Caki2 (cell line): ENCODE data around the gene ZNF14. TPM values are rescaled to one million over a fixed set of nuclear protein-coding genes. Genes with fewer than 3 reads are reported as not detected.
A peak's percentile ranks its signal among the peaks of the same experiment; 100 is the strongest.
"Not testable (repeated sequence)": the region's sequence is repeated elsewhere in the genome, so short reads cannot be mapped to it uniquely, and the experiment has no call there.

Experiments
- DNase-seq: peaks from one replicate; pipeline ENCODE4 v3.0.0-alpha.2; 2015; ENCODE audit warnings: low read depth
- in situ Hi-C: cut with HindIII; loops from 2 replicates; pipeline ENCODE4 v1.10.0; 2016; ENCODE audit warnings: low sequenced_read_pairs, low pct_unique_long_range_greater_than_20kb, mixed read lengths
- total RNA-seq: library from RNA; depleted of rRNA; stranded (reverse); fragments of >200 nt; shearing (Covaris generic); gene quantifications from 2 replicates; pipeline ENCODE4 v1.2.3, GENCODE V29; 2014; ENCODE audit warnings: low replicate concordance

The ZNF14 gene
- total RNA-seq, 1 experiment from 2014 or later: 5.5 TPM

DNA sequence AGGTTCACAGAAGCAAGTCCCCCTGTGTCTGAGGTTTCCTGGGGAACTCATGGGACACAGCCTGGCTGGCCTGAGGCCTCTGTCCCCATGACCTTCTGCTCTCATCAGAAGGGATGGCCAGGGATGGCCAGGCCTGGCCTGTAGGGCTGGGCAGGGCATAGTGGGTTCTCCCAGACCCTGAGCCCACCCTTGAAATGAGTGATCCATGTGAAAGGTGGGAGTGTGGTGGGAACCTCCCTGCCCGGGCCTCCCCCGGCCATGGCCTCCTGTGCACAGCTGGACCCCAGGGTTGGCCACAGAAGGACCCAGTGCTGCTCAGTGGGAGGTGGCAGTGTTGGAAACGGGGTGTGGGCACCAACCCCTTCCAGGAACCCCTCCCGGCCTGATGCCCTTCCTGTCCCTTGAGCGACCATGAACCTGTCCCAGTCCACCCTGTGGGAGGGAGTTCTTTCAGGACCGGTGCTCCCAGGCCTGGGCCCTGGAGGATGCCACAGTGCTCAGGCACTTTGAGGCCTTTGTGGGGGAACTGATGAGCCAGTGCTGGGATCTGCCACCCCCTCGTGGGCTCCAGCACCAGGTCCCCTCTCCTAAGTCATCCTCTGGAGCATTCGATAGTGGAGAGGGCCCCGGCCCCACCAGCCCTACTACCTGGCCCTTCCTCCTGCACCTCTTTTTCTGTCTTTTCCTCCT, 15.5 kb upstream of the ZNF14 start:
- no peak for DNase-seq
- in situ Hi-C loops: no loop called here

DNA sequence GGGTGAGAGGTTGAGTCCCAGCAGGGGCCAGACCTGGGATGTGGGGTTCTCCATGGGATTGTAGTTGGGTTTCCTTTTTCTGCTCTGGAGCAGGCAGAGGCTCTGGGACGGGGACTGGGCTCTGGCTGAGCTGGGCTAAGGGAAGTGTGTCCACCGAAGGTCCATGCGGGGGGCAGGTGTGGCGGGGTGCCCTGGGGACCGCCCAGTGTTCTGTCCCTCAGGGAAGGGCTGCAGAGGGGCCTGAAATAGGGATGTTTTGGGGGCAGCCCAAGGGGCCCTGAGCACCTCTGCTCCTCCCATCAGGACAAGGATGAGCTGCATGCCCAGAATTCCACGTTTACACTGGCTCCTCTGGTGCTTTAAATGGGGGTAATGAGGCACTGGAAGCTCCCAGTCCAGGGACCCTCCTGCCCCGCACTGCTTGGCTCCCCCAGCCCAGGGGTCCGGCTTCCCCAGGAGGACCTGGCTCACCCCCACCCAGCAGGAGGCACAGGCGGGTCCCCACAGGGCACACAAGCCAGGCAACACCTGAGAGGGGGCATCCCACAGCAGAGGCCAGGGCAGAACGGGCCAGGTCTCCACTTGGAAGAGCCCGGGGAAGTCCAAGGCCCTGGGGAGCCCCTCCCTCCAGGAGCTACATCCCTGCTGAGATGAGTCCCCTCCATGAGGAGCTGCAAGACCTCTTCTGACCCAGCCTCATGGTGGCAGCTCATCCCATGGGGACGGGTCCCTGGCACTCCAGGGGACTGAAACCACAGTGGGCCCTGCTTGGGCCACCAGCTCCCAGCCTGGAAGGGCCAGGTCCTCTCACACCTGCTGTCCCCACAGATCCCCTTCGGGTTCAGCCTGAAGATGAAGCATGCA, 14.7 kb upstream of the ZNF14 start:
- in situ Hi-C loops: no loop called here

DNA sequence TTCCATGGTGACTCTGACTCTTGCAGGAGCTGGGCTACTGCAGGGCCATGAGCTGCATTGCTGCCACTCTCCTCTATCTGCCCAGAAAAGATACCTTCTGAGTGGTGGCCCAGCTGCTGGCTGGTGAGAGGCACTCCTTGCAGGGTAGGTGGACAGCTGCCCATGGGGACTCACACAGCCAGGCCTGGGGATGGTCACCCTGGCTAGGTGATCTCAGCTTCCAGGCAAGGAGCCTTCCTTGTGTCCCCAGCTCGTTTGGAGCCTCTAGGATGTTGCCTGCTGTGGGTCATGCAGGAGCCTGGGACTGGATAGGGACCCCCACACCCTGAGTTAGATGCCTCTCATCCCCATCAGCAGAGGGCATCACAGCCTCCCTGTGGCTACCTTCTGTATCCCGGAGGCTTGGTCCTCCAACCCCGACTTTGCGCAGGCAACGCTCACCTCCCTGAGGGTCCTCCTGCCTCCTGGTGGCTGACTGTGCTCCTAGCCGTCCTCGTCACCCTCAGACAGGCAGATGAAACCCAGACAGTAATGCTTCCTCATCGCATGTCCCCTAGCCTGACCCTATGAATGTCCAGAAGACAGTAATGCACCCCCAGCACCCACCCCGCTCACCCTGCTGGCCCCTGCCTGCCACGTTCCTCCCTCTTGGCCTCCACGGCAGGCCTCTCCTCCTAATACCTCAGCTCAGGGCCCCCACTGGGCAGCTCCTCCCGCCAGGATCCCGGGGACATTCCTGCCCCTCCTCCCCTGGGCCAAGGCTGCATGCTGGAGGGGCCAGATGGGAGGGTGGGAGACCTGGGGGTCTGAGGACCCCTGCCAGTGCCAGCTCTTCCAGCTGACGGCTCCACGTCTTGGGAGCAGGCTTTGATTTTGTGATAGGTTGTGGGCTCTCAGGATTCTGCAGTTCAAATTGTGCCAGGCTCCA, 13.6 kb upstream of the ZNF14 start:
- in situ Hi-C loops: no loop called here
- DNase-seq: no peak

More for the DNA sequence above, 14.7 kb upstream of the ZNF14 start:
- no peak for DNase-seq

DNA sequence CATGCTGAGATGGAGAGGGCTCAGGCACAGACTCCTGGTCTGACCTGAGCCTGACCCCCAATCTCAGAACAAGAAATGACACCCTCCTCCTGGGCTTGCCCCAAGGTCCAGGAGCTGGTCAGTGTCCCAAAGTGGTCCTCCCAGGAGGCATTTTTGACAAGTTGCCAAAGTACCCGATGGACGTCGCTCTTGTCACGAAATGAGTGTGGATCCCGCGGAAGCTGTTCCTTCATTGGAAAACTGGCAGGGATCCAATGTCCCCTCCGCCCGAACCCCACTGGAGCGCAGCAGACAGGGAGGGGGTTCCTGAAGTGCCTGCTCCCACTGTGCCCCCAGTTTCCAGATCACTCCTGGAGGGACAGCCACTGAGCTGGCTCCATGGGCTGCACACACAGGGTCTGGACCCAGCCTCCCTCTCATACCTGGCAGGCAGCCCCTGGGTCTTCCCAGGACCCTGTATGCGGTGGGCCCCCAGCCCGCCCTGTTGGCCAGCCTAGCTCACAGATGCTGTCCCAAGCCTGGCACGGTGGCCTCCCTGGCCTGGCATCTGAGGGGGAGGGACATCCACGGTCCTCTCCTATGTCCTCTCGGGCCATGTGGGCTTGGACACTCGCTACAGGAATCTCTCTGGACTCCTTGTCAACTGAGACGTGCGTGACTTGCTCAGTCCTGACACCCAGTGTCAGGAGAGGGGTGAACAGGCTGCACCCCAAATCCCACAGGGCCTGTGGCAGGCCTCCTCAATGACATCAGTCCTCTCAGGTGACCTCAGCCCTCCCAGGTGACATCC, 12.8 kb upstream of the ZNF14 start:
- no peak for DNase-seq
- in situ Hi-C loops: no loop called here

DNA sequence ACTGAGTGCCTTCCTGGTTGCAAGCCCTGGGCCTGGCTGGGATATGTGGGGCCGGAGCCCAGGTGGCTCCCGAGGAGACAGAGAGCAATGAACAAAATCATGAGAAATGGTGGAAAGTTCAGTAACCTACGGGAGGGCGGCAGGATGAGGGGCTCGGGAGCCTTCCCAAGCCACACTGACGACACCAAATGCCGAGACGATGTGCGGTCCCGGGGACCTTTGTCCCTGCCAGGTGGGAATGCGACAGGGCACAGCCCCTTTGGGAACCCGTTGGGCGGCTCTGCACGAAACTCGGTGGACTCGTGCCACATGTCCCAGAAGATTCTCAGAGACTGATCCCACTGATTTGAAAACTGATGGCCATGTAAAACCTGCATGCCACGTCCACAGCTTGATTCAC, 11.7 kb upstream of the ZNF14 start:
- DNase-seq: no peak
- in situ Hi-C loops: no loop called here

DNA sequence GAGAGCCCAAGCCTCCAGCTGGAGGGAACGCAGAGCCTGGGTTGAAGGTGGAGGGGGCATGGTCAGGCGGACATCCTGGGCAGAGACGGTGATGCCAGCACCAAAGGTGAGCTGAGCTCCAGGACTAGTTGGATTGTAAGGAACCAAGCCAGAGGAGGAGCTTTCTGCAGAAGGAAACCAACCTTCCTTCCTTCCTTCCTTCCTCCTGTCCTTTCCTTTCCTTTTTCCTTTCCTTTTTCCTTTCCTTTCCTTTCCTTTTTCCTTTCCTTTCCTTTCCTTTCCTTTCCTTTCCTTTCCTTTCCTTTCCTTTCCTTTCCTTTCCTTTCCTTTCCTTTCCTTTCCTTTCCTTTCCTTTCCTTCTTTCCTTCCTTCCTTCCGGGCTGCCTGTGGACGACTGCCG, 11.0 kb upstream of the ZNF14 start:
- in situ Hi-C loops: not testable (repeated sequence)

DNA sequence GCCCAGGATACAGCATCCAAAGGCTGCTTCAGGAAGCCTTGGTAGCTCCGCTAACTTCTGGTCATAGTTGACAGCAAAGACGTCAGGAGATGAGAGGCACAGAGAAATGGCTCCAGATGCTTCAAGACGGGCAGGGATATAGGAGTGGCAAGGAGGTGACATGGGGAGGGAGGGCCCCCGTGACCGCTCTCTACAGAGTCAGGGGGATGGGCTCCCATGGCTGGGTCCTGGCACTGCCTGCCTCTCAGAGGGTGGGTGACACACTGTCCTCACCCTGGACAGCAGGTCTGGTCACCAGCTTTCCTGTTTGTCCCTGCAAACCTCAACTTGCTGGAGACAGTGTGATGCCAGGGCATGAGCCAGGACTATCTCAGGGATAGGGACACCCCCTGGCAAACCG, 10.3 kb upstream of the ZNF14 start:
- in situ Hi-C loops: no loop called here
- no peak for DNase-seq

More for the DNA sequence above, 11.0 kb upstream of the ZNF14 start:
- DNase-seq: not testable (repeated sequence)

DNA sequence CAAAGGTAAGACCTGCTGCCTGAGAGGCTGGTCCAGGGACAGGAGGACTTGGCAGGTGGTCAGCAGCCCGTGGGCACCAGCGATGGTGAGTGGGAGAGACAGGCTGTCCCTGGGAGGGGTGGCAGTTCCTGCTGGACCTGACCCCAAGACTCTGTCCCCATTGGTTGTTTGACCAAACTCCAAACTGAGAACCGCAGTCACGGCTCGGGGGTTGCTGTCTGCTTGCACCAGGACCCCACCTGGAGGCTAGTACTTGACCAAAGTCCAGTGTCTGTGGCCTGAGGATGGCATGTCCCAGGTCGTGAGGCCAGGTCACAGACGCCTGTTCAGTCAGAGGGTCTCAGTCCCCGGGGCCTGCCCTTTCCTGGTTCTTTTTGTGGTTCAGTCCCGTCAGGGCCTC, 9.9 kb upstream of the ZNF14 start:
- in situ Hi-C loops: no loop called here
- no peak for DNase-seq

DNA sequence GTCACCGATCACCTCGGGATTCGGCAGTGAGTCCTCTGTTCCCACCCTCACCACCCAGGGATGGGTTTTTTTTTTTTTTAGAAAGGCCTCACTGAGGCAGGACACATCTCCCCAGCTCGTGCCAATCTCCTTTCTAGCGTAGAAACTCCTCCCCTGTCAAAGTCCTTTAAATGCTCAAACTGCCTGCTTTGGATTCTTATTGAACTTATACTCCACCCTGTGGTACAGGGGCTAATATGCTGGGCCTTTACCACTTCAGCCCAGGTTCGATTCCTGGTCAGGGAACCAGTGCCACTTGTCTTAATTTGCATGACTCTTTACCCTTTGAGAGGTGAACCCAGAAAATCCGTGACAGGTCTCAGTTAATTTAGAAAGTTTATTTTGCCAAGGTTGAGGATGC, 8.3 kb upstream of the ZNF14 start:
- no peak for DNase-seq
- in situ Hi-C loops: no loop called here

DNA sequence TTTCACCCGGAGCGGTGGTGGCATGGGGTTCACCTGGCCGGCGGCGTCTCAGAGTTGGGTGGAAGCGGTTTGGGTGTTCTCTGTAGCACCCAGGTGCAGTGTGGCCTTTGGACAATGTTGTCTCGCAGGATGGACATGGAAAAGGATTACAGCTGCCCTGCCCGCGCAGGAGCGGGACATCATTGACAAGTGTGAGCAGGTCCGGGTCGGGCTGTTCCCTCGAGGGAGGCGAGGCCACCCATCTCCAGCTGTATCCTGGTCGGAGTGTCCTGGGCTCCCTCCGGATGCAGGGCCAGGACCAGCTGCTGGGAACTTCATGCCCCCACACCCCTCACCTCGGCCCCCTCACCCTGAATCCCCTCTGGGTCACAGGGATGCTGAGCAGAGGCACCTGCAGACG, 7.8 kb upstream of the ZNF14 start:
- no peak for DNase-seq
- in situ Hi-C loops: no loop called here

DNA sequence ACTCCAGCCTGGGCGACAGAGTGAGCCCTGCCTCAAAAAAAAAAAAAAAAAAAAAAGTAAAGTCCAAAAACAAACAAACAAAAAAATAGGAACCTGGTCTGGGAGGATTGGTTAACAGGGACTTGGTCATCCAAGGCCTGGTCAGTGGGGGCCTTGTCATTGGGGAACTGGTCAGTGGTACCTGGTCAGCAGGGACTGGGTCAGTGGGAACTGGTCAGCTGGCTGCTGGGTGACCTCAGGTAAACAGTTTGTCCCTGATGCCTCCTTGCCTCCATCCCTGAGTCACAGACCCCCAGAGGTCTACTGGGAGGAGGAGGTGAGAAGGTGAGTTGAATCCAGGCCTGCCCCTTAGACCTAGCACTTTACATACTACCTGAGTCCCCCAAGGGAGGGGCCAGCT, 5.7 kb upstream of the ZNF14 start:
- no peak for DNase-seq
- in situ Hi-C loops: no loop called here

DNA sequence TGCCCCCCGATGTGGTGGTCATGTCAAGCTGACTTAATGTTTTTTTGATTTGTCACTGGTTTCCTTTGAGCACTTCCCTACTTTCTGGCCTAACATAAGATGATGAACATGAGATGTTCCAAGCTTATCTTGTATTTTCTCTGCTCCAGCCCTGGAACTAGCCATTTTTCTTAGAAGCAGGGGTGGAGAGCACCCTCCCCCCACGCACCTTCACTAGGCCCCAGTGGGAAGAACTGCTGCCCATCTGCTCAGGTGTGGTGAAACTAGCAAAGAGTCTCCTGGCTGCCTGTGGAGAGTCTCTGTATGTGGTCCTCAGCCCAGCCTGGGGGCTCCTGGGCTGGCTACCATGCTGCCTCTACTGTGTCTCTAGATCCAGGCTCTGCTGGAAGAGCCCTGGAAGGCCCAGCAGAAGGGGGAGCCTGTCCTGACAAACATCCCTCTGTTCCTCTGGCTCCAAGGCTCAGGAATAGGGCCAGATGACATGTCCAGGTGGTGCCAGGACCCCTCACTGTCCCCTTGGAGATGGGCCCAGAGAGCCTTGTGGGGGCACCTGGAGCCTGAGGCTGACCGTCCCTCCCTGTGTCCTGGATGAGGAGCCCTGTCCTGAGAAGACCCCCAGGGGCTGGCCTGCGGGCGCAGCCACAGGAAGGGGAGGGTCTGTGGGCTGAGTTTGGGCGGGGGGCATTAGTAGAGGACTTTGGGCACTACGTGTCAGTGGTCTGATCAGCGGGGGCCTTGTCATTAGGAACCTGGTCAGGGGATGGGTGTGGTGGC, 4.8 kb upstream of the ZNF14 start:
- in situ Hi-C loops: no loop called here
- DNase-seq: no peak

DNA sequence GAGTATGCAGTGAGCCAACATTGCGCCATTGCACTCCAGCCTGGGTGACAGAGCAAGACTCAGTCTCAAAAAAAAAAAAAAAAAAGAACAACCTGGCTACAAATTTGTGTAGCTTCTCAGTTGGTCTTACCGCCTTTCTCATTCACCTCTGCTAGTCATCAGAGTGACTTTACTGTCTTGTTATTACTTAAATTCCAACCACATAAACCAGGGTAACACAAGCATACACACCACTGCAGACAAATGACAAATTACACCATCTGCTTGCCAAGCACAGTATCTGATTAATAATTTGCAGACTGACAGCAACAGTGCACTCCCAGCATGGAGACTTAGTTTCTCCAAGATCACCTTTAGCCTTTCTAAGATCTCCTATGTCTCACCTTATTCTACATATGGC, 11.0 kb downstream of the ZNF14 start:
- DNase-seq: no peak
- in situ Hi-C loops: no loop called here

DNA sequence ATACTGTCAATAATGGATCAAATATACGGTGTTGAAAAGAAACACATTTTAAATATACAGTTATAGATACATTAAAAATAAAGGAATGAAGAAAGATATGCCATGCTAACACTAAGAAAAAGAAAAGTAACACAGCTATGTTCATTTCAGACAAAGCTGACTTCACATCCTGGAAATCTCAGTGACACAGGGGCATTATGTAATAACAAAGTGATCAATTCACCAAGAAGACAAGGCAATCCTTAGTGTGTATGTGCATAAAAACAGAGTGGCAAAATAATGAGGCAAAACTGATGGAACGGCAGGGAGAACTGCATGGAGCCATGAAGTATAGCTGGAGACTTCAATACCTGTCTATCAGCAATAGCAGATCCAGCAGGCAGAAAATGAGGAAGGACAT, 13.1 kb downstream of the ZNF14 start:
- in situ Hi-C loops: no loop called here
- DNase-seq: no peak

DNA sequence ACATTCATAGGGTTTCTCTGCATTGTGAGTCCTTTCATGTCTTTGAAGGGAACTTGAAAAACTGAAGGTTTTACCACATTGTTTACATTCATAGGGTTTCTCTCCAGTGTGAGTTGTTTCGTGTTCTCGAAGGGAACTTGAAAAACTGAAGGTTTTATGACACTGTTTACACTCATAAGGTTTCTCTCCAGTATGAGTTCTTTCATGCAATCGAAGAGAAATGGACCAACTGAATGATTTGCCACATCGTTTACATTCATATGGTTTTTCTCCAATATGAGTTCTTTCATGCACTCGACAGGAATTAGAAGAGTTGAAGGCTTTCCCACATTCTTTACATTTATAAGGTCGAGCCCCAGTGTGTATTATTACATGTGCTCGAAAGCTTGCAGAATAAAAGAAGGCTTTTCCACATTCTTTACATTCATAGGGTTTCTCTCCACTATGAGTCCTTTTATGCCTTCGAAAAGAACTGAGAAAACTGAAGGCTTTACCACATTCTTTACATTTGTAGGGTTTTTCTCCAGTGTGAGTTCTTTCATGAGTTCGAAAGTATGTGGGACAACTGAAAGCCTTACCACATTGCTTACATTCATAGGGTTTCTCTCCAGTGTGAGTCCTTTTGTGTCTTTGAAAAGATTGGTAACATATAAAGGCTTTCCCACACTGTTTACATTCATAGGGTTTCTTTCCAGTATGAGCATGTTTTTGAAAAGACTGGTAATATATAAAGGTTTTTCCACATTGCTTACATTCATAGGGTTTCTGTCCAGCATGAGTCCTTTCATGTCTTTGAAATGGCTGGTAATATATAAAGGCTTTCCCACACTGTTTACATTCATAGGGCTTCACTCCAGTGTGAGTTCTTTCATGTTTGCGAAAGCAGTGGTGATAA, 20.7 kb downstream of the ZNF14 start:
- peak; percentile 25 for DNase-seq
- in situ Hi-C loops: no loop called here

DNA sequence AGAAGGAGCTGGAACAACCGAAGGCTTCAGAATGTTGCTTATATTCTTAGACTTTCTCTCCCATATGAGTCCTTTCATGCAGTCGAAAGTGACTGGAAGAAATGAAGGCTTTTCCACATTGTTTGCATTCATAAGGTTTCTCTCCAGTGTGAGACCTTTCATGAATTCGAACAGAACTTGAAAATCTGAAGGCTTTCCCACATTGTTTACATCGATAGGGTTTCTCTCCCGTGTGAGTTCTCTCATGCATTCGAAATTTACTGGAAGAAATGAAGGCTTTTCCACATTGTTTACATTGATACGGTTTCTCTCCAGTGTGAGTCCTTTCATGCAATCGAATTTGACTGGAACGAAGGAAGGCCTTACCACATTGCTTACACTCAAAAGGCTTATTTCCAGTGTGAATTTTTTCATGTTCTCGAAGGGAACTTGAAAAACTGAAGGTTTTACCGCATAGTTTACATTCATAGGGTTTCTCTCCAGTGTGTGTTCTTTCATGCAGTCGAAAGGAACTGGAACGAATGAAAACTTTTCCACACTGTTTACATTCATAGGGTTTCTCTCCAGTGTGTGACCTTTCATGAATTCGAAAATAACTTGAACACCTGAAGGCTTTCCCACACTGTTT, 21.5 kb downstream of the ZNF14 start:
- in situ Hi-C loops: no loop called here
- no peak for DNase-seq
